Skeletal muscle tissue (tissue), 4 donors: ENCODE results near the gene UPF1. TPM values are rescaled to one million over a fixed set of nuclear protein-coding genes. Genes with fewer than 3 reads are reported as not detected.
A peak's percentile ranks its signal among the peaks of the same experiment; 100 is the strongest.

ENCODE experiments used
- H3K27ac ChIP-seq: one replicate; pipeline ENCODE4 v1.7.0; 2013; ENCODE audit warnings: mild to moderate bottlenecking, low read depth, low read length, inconsistent platforms
- H3K27me3 ChIP-seq, 3 donors: one replicate each; pipeline ENCODE4 v1.7.0; 2013; ENCODE audit warnings: low read length in 3 of 3; ENCODE audit not compliant: control insufficient read depth in 3 of 3, insufficient read depth in 3 of 3
- H3K36me3 ChIP-seq, 3 donors: one replicate each; pipeline ENCODE4 v1.7.0; 2013; ENCODE audit warnings: low read length in 3 of 3; ENCODE audit not compliant: control insufficient read depth in 3 of 3, insufficient read depth in 3 of 3
- H3K4me1 ChIP-seq, 3 donors: one replicate each; pipeline ENCODE4 v1.7.0; 2013; ENCODE audit warnings: low read length in 3 of 3, mild to moderate bottlenecking in 3 of 3; ENCODE audit not compliant: control insufficient read depth in 3 of 3, insufficient read depth in 3 of 3
- H3K4me3 ChIP-seq, 3 donors: one replicate each; pipeline ENCODE4 v1.7.0; 2013; ENCODE audit warnings: low read length in 3 of 3
- H3K9ac ChIP-seq, 3 donors: one replicate each; pipeline ENCODE4 v1.7.0; 2013; ENCODE audit warnings: low read length in 3 of 3, mild to moderate bottlenecking in 3 of 3, moderate library complexity in 2 of 3, low read depth in 1 of 3
- H3K9me3 ChIP-seq, 3 donors: one replicate each; pipeline ENCODE4 v1.7.0; 2013; ENCODE audit warnings: low read length in 3 of 3; ENCODE audit not compliant: control insufficient read depth in 3 of 3
- total RNA-seq: library from RNA; depleted of rRNA; stranded (reverse); fragments of >200 nt; gene quantifications from one replicate; pipeline ENCODE4 v1.2.3, GENCODE V29; 2014
- donor health status: Osteomylitis.

UPF1 gene
- total RNA-seq, 1 donor from 2014 or later: 30.8 TPM

GRCh38 chr19:18790566-18791314 lies 41.0 kb upstream of the UPF1 start, which contains the start of gene COMP:
TSS of gene COMP (minus strand) at chr19:18791305. CDS start at chr19:18791269, 36 bp downstream.
- H3K27me3 ChIP-seq: peaks cover 71 to 87% (median 75%) of the 10 kb centered on the region in 3 donors
- H3K4me3 ChIP-seq: peak within 1 kb of the TSS; percentile 20 to 56 (median 45)
- H3K4me1 ChIP-seq: peaks cover 8 to 19% (median 14%) of the 10 kb centered on the region in 3 donors
- no peaks in the 10 kb centered on the region for H3K36me3 ChIP-seq
- H3K9me3 ChIP-seq: no peaks in the 10 kb centered on the region
- peak within 1 kb of the TSS in 2 of 3 donors; percentile 3 to 16 for H3K9ac ChIP-seq
- peak within 1 kb of the TSS; percentile 25 for H3K27ac ChIP-seq

GRCh38 chr19:18791315-18791678 lies 40.5 kb upstream of the UPF1 start:
- no peaks in the 10 kb centered on the region for H3K36me3 ChIP-seq
- peaks cover 71 to 88% (median 73%) of the 10 kb centered on the region in 3 donors for H3K27me3 ChIP-seq
- H3K9ac ChIP-seq: peak overlapping the region in 1 of 3 donors; percentile 3
- H3K27ac ChIP-seq: no peak overlapping the region
- H3K4me3 ChIP-seq: no peak overlapping the region
- H3K4me1 ChIP-seq: peaks cover 8 to 18% (median 14%) of the 10 kb centered on the region in 3 donors
- H3K9me3 ChIP-seq: no peaks in the 10 kb centered on the region

- no peaks in the 10 kb centered on the region for H3K36me3 ChIP-seq
- H3K9me3 ChIP-seq: no peaks in the 10 kb centered on the region
- no peak overlapping the region for H3K9ac ChIP-seq
- H3K4me1 ChIP-seq: peaks cover 8 to 15% (median 14%) of the 10 kb centered on the region in 3 donors
- H3K27me3 ChIP-seq: peaks cover 62 to 78% (median 63%) of the 10 kb centered on the region in 3 donors
- H3K4me3 ChIP-seq: no peak overlapping the region
- H3K27ac ChIP-seq: no peak overlapping the region
Observed at GRCh38 chr19:18792661-18793060, 39.1 kb upstream of the UPF1 start.

- Histone ChIP-seq H3K27ac (no peak overlapping the region), H3K36me3 (no peaks in the 10 kb centered on the region), H3K9me3 (no peaks in the 10 kb centered on the region), H3K27me3 (peaks cover 57 to 78% (median 59%) of the 10 kb centered on the region in 3 donors), H3K9ac (no peak overlapping the region), H3K4me3 (no peak overlapping the region), H3K4me1 (peaks cover 8 to 15% (median 14%) of the 10 kb centered on the region in 3 donors)
Observed at GRCh38 chr19:18793144-18794028, 38.4 kb upstream of the UPF1 start.

DNA sequence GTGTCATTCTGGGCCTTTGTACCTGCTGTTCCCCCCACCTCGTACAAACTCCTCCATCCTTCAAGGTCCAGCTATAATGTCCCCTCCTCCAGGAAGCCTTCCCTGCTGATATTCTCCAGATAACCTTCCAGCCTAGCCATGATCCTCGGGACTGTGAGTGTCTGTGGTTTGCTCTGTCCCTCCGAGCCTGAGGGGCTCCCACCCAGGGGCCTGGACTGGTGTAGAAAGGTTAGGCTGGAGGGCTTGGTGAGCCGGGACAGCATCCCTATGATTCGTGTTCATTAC lies 37.8 kb upstream of the UPF1 start:
- H3K27ac ChIP-seq: no peak overlapping the region
- peaks cover 51 to 78% (median 58%) of the 10 kb centered on the region in 3 donors for H3K27me3 ChIP-seq
- no peaks in the 10 kb centered on the region for H3K9me3 ChIP-seq
- no peak overlapping the region for H3K4me3 ChIP-seq
- H3K9ac ChIP-seq: no peak overlapping the region
- peaks cover 8 to 15% (median 14%) of the 10 kb centered on the region in 3 donors for H3K4me1 ChIP-seq
- H3K36me3 ChIP-seq: no peaks in the 10 kb centered on the region

DNA sequence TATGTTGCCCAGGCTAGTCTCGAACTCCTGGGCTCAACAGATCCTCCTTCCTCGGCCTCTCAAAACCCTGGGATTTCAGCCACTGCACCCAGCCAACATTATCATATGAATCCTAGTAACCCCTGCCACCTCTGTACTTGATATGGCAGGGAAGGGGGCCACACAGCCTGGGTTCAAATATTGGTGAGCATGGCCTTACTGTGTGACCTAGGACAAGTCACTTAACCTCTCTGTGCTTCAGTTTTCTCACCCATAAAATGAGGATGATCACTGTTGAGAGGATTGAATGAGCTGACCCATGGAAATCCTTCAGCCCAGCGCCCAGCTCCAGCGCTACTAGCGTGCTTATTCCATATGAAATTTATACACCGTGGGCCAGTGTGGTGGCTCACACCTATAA lies 37.1 kb upstream of the UPF1 start:
- H3K27me3 ChIP-seq: peaks cover 44 to 76% (median 57%) of the 10 kb centered on the region in 3 donors
- no peak overlapping the region for H3K27ac ChIP-seq
- H3K9ac ChIP-seq: no peak overlapping the region
- H3K36me3 ChIP-seq: no peaks in the 10 kb centered on the region
- H3K4me1 ChIP-seq: peaks cover 6 to 14% (median 13%) of the 10 kb centered on the region in 3 donors
- no peak overlapping the region for H3K4me3 ChIP-seq
- no peaks in the 10 kb centered on the region for H3K9me3 ChIP-seq

- Histone ChIP-seq H3K9me3 (no peaks in the 10 kb centered on the region), H3K4me3 (no peak overlapping the region), H3K4me1 (peaks cover under 1 to 8% (median 7%) of the 10 kb centered on the region in 3 donors), H3K36me3 (no peaks in the 10 kb centered on the region), H3K27me3 (peaks cover 40 to 72% (median 50%) of the 10 kb centered on the region in 3 donors), H3K27ac (no peak overlapping the region), H3K9ac (no peak overlapping the region)
Observed at GRCh38 chr19:18795540-18795939, 36.2 kb upstream of the UPF1 start.

DNA sequence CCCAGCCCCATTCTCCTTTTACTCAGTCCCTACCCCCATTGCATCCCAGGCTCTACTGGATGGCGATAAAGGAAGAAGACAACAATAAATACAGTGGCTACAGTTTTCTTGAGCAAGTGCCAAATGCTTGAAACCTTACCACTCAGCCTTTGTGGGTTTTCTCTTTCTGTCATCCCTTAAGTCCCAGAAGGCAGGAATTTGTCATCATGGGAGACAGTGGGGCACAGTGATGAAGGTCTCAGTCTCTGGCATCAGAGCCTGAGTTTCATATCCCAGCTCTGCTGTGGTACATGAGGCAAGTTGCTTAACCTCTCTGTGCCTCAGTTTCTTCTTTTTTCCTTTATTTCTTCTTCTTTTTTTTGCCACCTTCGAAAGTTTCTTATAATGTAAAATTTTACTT lies 35.5 kb upstream of the UPF1 start:
- H3K27ac ChIP-seq: no peak overlapping the region
- H3K27me3 ChIP-seq: peaks cover 37 to 70% (median 43%) of the 10 kb centered on the region in 3 donors
- no peaks in the 10 kb centered on the region for H3K9me3 ChIP-seq
- no peak overlapping the region for H3K4me3 ChIP-seq
- H3K36me3 ChIP-seq: no peaks in the 10 kb centered on the region
- no peak overlapping the region for H3K9ac ChIP-seq
- H3K4me1 ChIP-seq: peaks cover 0 to 4% (median under 1%) of the 10 kb centered on the region in 3 donors

DNA sequence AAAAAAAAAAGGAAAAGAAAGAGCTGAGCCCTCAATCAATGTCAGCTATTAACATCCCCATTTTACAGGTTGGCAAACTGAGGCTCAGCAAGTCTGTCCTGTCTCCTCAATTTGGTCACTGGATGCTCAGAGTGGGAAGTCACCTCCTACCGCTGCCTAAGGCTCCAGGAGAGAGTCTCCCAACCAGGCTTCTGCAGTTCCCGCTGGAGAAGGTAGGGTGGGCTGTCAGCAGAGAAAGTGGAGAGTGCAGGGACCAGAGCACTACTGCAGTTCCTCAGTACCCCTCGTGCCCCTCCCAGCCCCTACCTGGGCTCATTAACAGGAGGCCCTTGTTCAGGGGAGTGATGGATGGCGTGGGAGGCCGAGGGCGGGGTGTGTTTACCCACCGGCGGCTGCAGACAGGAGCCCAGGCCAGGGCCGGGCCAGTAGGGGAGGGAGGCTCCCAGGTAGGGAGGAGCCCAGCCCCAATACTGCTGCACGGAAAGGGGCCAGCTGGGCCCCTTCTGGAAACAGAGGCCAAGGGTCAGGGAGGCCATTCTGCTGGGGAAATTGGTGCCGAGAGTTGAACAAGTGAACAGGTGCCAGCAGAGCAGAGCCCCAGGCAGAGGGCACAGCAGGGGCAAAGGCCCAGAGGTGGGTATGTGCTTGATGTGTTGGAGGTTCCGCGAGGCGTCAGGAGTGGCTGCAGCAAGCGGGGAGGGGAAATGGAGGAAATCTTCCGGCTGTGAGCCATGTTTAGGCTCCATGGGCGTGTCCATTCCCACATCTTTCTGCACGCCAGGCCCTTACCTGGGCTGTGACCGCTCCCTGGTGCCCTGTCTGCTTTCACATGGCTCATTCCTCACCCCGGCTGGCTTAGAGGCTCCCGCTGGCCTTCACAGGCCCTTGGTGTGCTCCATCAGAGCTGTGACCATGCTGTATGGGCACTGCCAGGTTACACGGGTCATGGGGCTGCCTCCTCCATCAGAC lies 33.1 kb upstream of the UPF1 start:
- Histone ChIP-seq H3K9ac (no peak overlapping the region), H3K36me3 (no peaks in the 10 kb centered on the region), H3K4me1 (peaks cover 0 to 4% (median 0%) of the 10 kb centered on the region in 3 donors), H3K9me3 (no peaks in the 10 kb centered on the region), H3K27ac (no peak overlapping the region), H3K27me3 (peaks cover 26 to 57% (median 26%) of the 10 kb centered on the region in 3 donors), H3K4me3 (no peak overlapping the region)
